HG03159 (cell line): ENCODE results near the gene TMEM121B.

ENCODE experiments used
- ATAC-seq: cut with Tn5 transposase; IDR thresholded peaks from one replicate; pipeline ENCODE4 v1.9.1; 2021; ENCODE audit warnings: mild to moderate bottlenecking, moderate library complexity; ENCODE audit not compliant: unreplicated experiment

TMEM121B gene

GRCh38 chr22:17096071-17096470 lies 25.1 kb downstream of the TMEM121B start:
- ATAC-seq = no peak

- ATAC-seq = no peak
These were observed 25.6 kb downstream of the TMEM121B start for GRCh38 chr22:17095538-17095937.

- ATAC-seq = no peak
These were observed 28.1 kb downstream of the TMEM121B start for GRCh38 chr22:17093081-17093480.

- ATAC-seq = no peak
These were observed 29.3 kb downstream of the TMEM121B start for GRCh38 chr22:17091851-17092250.

- ATAC-seq = no peak
These were observed 30.6 kb downstream of the TMEM121B start for GRCh38 chr22:17090550-17090949.

GRCh38 chr22:17087498-17088131 lies 33.5 kb downstream of the TMEM121B start:
- ATAC-seq = peak; percentile 28

GRCh38 chr22:17086788-17087497 lies 34.2 kb downstream of the TMEM121B start:
- no peak for ATAC-seq

GRCh38 chr22:17086296-17086695 lies 34.9 kb downstream of the TMEM121B start:
- ATAC-seq = no peak

- ATAC-seq = no peak
These were observed 35.6 kb downstream of the TMEM121B start for GRCh38 chr22:17085277-17086181.

- ATAC-seq = peak; percentile 92
These were observed 36.4 kb downstream of the TMEM121B start, which contains the start of gene IL17RA for GRCh38 chr22:17084554-17085276. Gene IL17RA, plus strand, starts transcription at chr22:17085000. Its CDS starts 92 bp downstream, at chr22:17085092.

GRCh38 chr22:17083811-17084441 lies 37.2 kb downstream of the TMEM121B start:
- no peak for ATAC-seq

GRCh38 chr22:17083255-17083654 lies 37.9 kb downstream of the TMEM121B start:
- ATAC-seq = no peak

- no peak for ATAC-seq
These were observed 41.6 kb downstream of the TMEM121B start for GRCh38 chr22:17079572-17079971.

GRCh38 chr22:17077255-17077654 lies 43.9 kb downstream of the TMEM121B start:
- ATAC-seq = no peak

- no peak for ATAC-seq
These were observed 46.5 kb downstream of the TMEM121B start for GRCh38 chr22:17074648-17075002.

GRCh38 chr22:17072877-17073276 lies 48.3 kb downstream of the TMEM121B start:
- no peak for ATAC-seq
